Fibroblast of pulmonary artery (primary cell): Measurements from ENCODE around the gene PRKRIP1.

Experiments
- DNase-seq: peaks from one replicate; pipeline ENCODE4 v3.0.0-alpha.2; 2010; ENCODE audit warnings: low read depth
- H3K4me3 ChIP-seq: replicated peaks from 2 replicates; pipeline ENCODE4 v1.5.1; 2011; ENCODE audit warnings: low read depth, mild to moderate bottlenecking, control low read depth, low read length, moderate library complexity
- CTCF ChIP-seq: IDR thresholded peaks from 2 replicates; pipeline ENCODE4 v1.5.1; 2011; ENCODE audit warnings: mild to moderate bottlenecking, control low read depth, low read length, inconsistent platforms; ENCODE audit errors: missing control alignments

The PRKRIP1 gene

GRCh38 chr7:102447311-102447710 is 51.1 kb downstream of the PRKRIP1 start:
- H3K4me3 ChIP-seq = no peak overlapping the region
- no peak for DNase-seq
- no peak for TF ChIP-seq CTCF

- TF ChIP-seq CTCF = no peak
- DNase-seq = no peak
- no peak overlapping the region for H3K4me3 ChIP-seq
Observed at GRCh38 chr7:102449136-102449535, 53.0 kb downstream of the PRKRIP1 start.

GRCh38 chr7:102450242-102450641 is 54.1 kb downstream of the PRKRIP1 start:
- no peak overlapping the region for H3K4me3 ChIP-seq
- TF ChIP-seq CTCF = peak; percentile 3
- no peak for DNase-seq

GRCh38 chr7:102451371-102452054 is 55.4 kb downstream of the PRKRIP1 start:
- H3K4me3 ChIP-seq = no peak overlapping the region
- no peak for TF ChIP-seq CTCF
- DNase-seq = no peak

GRCh38 chr7:102452451-102452850 is 56.3 kb downstream of the PRKRIP1 start:
- no peak for DNase-seq
- no peak for TF ChIP-seq CTCF
- no peak overlapping the region for H3K4me3 ChIP-seq

GRCh38 chr7:102453319-102453718 is 57.2 kb downstream of the PRKRIP1 start:
- no peak for DNase-seq
- no peak overlapping the region for H3K4me3 ChIP-seq

More at GRCh38 chr7:102453319-102453718, 57.2 kb downstream of the PRKRIP1 start:
- no peak for TF ChIP-seq CTCF
